ENCODE measurements around the gene CLDN20.

DNA sequence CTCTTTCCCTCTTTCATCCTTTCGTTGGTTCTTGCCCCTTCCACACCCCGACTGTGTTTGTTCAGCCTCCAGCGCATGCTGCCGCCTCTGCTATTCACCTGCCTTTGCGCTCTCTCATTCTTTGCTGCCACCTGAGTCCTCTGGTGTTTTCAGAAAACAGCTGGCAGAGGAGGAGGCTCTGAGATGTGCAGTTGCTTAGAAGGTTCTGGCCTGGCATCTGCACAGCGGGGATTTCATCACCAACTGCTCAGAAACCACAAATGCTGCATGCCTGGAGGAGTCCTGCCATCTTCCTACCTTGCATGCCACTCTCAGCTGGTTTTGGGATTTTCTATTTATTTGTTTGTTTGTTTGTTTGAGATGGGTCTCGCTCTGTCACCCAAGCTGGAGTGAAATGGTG is 39.2 kb upstream of the CLDN20 start:
- TF ChIP-seq, protein P1, sequence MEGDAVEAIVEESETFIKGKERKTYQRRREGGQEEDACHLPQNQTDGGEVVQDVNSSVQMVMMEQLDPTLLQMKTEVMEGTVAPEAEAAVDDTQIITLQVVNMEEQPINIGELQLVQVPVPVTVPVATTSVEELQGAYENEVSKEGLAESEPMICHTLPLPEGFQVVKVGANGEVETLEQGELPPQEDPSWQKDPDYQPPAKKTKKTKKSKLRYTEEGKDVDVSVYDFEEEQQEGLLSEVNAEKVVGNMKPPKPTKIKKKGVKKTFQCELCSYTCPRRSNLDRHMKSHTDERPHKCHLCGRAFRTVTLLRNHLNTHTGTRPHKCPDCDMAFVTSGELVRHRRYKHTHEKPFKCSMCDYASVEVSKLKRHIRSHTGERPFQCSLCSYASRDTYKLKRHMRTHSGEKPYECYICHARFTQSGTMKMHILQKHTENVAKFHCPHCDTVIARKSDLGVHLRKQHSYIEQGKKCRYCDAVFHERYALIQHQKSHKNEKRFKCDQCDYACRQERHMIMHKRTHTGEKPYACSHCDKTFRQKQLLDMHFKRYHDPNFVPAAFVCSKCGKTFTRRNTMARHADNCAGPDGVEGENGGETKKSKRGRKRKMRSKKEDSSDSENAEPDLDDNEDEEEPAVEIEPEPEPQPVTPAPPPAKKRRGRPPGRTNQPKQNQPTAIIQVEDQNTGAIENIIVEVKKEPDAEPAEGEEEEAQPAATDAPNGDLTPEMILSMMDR (IDR thresholded peaks at IDR 0.05) = no peak
- TF ChIP-seq POLR2A (IDR thresholded peaks at IDR 0.05) = no peak
